Activated CD8-positive, alpha-beta T cell treated with anti-CD3 and anti-CD28 coated beads for 36 hours (primary cell): ENCODE results near the gene GRM1. TPM values are rescaled to one million over a fixed set of nuclear protein-coding genes. Genes with fewer than 3 reads are reported as not detected.

Experiments used
- ATAC-seq: fragments of 200-7000 bp; cut with Tn5 transposase; one replicate; pipeline ENCODE4 v1.10.0; 2021; ENCODE audit warnings: mild to moderate bottlenecking, moderate library complexity
- CTCF ChIA-PET: fragments of 350-600 bp; sonication (Branson Sonifier 250); formaldehyde crosslinking; loops from one replicate; lab custom pipeline; 2021; ENCODE audit warnings: antibody characterized with exemption; lab: Charles Lee
- POLR2A ChIA-PET: fragments of 350-600 bp; sonication (Branson Sonifier 250); formaldehyde crosslinking; loops from one replicate; lab custom pipeline; 2021; ENCODE audit warnings: antibody characterized with exemption; lab: Charles Lee
- DNase-seq: peaks from one replicate; pipeline ENCODE4 v3.0.0-alpha.2; 2020
- H3K27ac Mint-ChIP-seq: one replicate; pipeline ENCODE4 v1.8.0; 2021; ENCODE audit warnings: mild to moderate bottlenecking, mixed read lengths
- H3K27me3 Mint-ChIP-seq: one replicate; pipeline ENCODE4 v1.8.0; 2021; ENCODE audit warnings: mixed read lengths
- H3K36me3 Mint-ChIP-seq: one replicate; pipeline ENCODE4 v1.8.0; 2021; ENCODE audit warnings: low read depth, mixed read lengths
- H3K4me1 Mint-ChIP-seq: one replicate; pipeline ENCODE4 v1.8.0; 2021; ENCODE audit warnings: low read depth, mixed read lengths
- H3K4me3 Mint-ChIP-seq: one replicate; pipeline ENCODE4 v1.8.0; 2021; ENCODE audit warnings: mild to moderate bottlenecking, moderate library complexity, mixed read lengths
- H3K9me3 Mint-ChIP-seq: one replicate; pipeline ENCODE4 v1.8.0; 2021; ENCODE audit warnings: mixed read lengths
- intact Hi-C: fragments of 100-400 bp; cut with micrococcal nuclease; formaldehyde crosslinking; loops from one replicate; pipeline ENCODE4 v1.10.0; 2022
- total RNA-seq, 2 experiments: library from RNA; stranded (reverse); gene quantifications; one replicate each; pipeline ENCODE4 v1.2.3, GENCODE V29; 2021
- TF ChIP-seq, protein P1 (sequence below): fragments of 200-600 bp; IDR thresholded peaks from one replicate; pipeline ENCODE4 v1.8.0; 2022; ENCODE audit warnings: antibody characterized with exemption, mild to moderate bottlenecking

Gene GRM1
- total RNA-seq, 2 experiments from 2014 or later = not detected

DNA sequence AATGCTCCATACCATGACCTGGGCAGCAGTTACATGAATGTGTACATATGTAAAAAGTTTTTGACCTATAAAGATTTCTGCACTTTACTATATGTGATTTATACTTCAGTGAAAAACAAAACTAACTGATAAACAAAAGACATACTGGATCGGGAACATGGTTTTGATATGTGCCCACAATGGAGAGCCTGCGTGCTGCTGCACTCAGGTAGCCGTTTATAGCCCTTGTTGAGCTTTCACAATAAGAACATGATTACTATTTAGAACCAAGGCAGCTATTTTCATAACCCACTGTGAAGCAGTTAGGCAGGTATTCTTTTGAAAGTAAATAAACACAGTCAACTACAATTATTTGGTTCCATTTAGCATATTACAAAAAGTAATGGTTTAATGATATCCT lies 318.8 kb downstream of the GRM1 start:
- ATAC-seq (no peak), DNase-seq (no peak)
- Mint-ChIP-seq H3K27me3 (peaks cover 1% of the 10 kb centered on the region), H3K27ac (no peak overlapping the region), H3K36me3 (no peaks in the 10 kb centered on the region), H3K4me1 (no peaks in the 10 kb centered on the region), H3K9me3 (no peaks in the 10 kb centered on the region), H3K4me3 (no peak overlapping the region)
- TF ChIP-seq, protein P1, sequence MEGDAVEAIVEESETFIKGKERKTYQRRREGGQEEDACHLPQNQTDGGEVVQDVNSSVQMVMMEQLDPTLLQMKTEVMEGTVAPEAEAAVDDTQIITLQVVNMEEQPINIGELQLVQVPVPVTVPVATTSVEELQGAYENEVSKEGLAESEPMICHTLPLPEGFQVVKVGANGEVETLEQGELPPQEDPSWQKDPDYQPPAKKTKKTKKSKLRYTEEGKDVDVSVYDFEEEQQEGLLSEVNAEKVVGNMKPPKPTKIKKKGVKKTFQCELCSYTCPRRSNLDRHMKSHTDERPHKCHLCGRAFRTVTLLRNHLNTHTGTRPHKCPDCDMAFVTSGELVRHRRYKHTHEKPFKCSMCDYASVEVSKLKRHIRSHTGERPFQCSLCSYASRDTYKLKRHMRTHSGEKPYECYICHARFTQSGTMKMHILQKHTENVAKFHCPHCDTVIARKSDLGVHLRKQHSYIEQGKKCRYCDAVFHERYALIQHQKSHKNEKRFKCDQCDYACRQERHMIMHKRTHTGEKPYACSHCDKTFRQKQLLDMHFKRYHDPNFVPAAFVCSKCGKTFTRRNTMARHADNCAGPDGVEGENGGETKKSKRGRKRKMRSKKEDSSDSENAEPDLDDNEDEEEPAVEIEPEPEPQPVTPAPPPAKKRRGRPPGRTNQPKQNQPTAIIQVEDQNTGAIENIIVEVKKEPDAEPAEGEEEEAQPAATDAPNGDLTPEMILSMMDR = no peak
- ChIA-PET POLR2A (no interaction called here), CTCF (interaction anchor here (0.5 kb wide), 1 partner anchor 113 kb away, joined by 3 read pairs; no protein-coding TSS in a partner anchor)
- intact Hi-C loops = no loop called here

DNA sequence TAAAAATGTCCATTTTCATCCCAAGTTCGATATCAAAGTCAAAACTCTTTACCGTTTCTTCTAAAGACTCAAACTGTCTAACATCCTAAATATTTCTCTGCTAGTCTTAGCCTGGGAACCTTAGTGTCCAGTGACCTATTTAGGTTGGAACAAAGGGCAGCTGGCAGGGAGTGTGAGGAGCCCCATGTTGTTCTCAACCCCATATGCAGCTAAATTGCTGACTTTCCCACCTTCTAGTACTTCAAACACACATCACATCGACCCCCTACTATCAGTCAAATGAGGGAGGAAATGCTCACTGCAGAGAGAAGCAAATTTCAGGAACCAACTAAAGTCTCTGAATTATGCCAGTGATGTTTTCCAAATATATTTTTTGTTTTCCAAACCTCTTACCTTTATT lies 322.2 kb downstream of the GRM1 start:
- ChIA-PET CTCF (no interaction called here), POLR2A (no interaction called here)
- TF ChIP-seq, protein P1 = no peak
- H3K36me3 Mint-ChIP-seq = no peaks in the 10 kb centered on the region
- H3K27me3 Mint-ChIP-seq = peaks cover 1% of the 10 kb centered on the region
- ATAC-seq = no peak
- no peaks in the 10 kb centered on the region for H3K9me3 Mint-ChIP-seq
- no peak overlapping the region for H3K27ac Mint-ChIP-seq
- no peak overlapping the region for H3K4me3 Mint-ChIP-seq
- H3K4me1 Mint-ChIP-seq = no peaks in the 10 kb centered on the region
- DNase-seq = no peak
- intact Hi-C loops = no loop called here

DNA sequence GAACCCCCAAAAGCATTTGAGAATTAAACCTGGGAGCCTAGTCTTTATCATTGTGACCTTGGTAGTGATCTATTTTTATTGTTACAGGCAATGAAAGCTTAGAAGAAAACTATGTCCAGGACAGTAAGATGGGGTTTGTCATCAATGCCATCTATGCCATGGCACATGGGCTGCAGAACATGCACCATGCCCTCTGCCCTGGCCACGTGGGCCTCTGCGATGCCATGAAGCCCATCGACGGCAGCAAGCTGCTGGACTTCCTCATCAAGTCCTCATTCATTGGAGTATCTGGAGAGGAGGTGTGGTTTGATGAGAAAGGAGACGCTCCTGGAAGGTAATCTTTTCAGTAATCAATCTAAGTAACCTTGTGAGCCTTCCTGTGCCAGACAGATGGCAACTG lies 323.3 kb downstream of the GRM1 start:
- DNase-seq (no peak), ATAC-seq (no peak)
- ChIA-PET CTCF (interaction anchor here (0.6 kb wide), 1 partner anchor 132 kb away, joined by 3 read pairs; no protein-coding TSS in a partner anchor), POLR2A (interaction anchor here (0.6 kb wide), 1 partner anchor 44 kb away, joined by 5 read pairs; no protein-coding TSS in a partner anchor)
- Mint-ChIP-seq H3K4me1 (no peaks in the 10 kb centered on the region), H3K4me3 (no peak overlapping the region), H3K27ac (no peak overlapping the region), H3K27me3 (peaks cover 1% of the 10 kb centered on the region), H3K9me3 (no peaks in the 10 kb centered on the region), H3K36me3 (no peaks in the 10 kb centered on the region)
- intact Hi-C loops = no loop called here
- TF ChIP-seq, protein P1 = no peak

DNA sequence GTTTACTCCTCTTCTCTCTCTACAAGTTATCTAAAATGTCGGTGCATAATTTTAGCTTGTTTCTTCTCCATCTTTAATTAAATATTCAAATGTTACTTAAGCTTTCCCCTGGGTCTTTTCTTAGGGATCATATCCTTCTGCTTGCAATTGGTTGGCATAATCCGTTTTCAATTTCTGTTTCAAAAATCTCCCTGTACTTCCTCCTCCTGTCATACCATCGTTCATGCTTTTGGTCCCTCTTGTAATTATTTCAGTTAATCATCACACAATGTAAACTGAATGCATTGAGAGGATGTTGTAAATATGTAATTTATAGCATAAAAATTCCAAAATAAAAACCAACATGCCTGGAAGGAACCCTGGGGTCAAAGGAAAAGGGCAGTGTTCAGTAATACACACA lies 325.6 kb downstream of the GRM1 start:
- intact Hi-C loops = no loop called here
- Mint-ChIP-seq H3K27me3 (no peaks in the 10 kb centered on the region), H3K27ac (no peak overlapping the region), H3K4me3 (no peak overlapping the region), H3K9me3 (no peaks in the 10 kb centered on the region), H3K4me1 (peaks cover 5% of the 10 kb centered on the region), H3K36me3 (no peaks in the 10 kb centered on the region)
- ATAC-seq (no peak), DNase-seq (no peak)
- CTCF ChIA-PET = no interaction called here
- POLR2A ChIA-PET = no interaction called here
- TF ChIP-seq, protein P1 = no peak

DNA sequence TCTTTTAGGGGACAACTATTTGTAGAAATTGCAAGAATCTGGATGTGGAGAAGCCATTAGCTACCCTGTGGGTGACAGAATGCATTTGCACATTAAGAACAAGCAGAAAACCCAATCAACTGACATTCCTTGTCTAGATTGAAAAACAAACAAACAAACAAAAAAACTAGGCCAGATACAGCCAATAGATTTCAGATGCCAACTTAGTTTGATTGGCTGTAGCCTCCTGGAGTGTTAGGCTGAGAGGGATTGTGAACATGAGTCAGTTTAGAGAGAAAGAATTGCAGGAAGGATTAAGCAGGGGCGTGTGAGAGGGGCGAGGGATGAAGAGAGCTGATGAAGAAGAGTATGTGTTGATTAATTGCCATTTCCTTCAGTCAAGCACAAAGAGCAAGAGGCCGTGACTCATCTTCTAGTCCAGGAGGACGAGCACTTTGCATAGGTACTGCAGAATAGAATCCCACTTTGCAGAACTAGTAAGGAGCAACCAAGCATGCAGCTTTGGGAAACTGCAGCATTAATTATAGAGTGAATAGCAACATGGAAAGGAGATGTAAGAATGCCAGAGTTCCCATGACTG lies 326.7 kb downstream of the GRM1 start:
- H3K4me3 Mint-ChIP-seq = no peak overlapping the region
- no peaks in the 10 kb centered on the region for H3K27me3 Mint-ChIP-seq
- CTCF ChIA-PET = no interaction called here
- intact Hi-C loops = no loop called here
- TF ChIP-seq, protein P1 = no peak
- peaks cover 5% of the 10 kb centered on the region for H3K4me1 Mint-ChIP-seq
- ATAC-seq (no peak), DNase-seq (no peak)
- no peaks in the 10 kb centered on the region for H3K9me3 Mint-ChIP-seq
- POLR2A ChIA-PET = no interaction called here
- H3K27ac Mint-ChIP-seq = no peak overlapping the region
- no peaks in the 10 kb centered on the region for H3K36me3 Mint-ChIP-seq
